ENCODE data around the gene ZNF304. TPM values are rescaled to one million over a fixed set of nuclear protein-coding genes. Genes with fewer than 3 reads are reported as not detected.

The ZNF304 gene
- total and polyA plus RNA-seq, 9 of the 15 experiments (the other 6 are each of a cell fraction or from before 2014, with no cell fraction given): 0.82 to 5.5 (median 3.6) TPM

- TF ChIP-seq, protein P1, sequence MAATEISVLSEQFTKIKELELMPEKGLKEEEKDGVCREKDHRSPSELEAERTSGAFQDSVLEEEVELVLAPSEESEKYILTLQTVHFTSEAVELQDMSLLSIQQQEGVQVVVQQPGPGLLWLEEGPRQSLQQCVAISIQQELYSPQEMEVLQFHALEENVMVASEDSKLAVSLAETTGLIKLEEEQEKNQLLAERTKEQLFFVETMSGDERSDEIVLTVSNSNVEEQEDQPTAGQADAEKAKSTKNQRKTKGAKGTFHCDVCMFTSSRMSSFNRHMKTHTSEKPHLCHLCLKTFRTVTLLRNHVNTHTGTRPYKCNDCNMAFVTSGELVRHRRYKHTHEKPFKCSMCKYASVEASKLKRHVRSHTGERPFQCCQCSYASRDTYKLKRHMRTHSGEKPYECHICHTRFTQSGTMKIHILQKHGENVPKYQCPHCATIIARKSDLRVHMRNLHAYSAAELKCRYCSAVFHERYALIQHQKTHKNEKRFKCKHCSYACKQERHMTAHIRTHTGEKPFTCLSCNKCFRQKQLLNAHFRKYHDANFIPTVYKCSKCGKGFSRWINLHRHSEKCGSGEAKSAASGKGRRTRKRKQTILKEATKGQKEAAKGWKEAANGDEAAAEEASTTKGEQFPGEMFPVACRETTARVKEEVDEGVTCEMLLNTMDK (IDR thresholded peaks at IDR 0.05; ENCODE audit: borderline replicate concordance, insufficient read depth, low read depth, low read length, poor library complexity, severe bottlenecking): no peak
- no peak for TF ChIP-seq EP300 (IDR thresholded peaks at IDR 0.05; ENCODE audit: low read length)
- TF ChIP-seq CEBPG (CRISPR knock-in tag; IDR thresholded peaks at IDR 0.05): no peak
- TF ChIP-seq CEBPG (tag; conservative IDR thresholded peaks at IDR 0.05 in 1 of 2, IDR thresholded peaks at IDR 0.05 in 1 of 2): no peak
- no peak for TF ChIP-seq ZNF551 (CRISPR knock-in tag; IDR thresholded peaks at IDR 0.05)
- no peak for TF ChIP-seq BCLAF1 (IDR thresholded peaks at IDR 0.05; ENCODE audit: borderline replicate concordance in 1 of 2, control insufficient read depth in 1 of 2, low read depth in 2 of 2, low read length in 1 of 2)
- TF ChIP-seq NR2C2 (CRISPR knock-in tag; IDR thresholded peaks at IDR 0.05): no peak
- TF ChIP-seq NR2C2 (tag; IDR thresholded peaks at IDR 0.05): peak; percentile 65
- TF ChIP-seq, protein P2, sequence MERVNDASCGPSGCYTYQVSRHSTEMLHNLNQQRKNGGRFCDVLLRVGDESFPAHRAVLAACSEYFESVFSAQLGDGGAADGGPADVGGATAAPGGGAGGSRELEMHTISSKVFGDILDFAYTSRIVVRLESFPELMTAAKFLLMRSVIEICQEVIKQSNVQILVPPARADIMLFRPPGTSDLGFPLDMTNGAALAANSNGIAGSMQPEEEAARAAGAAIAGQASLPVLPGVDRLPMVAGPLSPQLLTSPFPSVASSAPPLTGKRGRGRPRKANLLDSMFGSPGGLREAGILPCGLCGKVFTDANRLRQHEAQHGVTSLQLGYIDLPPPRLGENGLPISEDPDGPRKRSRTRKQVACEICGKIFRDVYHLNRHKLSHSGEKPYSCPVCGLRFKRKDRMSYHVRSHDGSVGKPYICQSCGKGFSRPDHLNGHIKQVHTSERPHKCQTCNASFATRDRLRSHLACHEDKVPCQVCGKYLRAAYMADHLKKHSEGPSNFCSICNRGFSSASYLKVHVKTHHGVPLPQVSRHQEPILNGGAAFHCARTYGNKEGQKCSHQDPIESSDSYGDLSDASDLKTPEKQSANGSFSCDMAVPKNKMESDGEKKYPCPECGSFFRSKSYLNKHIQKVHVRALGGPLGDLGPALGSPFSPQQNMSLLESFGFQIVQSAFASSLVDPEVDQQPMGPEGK (CRISPR knock-in tag; IDR thresholded peaks at IDR 0.05; ENCODE audit: borderline replicate concordance): no peak
- TF ChIP-seq ZNF76 (CRISPR knock-in tag; IDR thresholded peaks at IDR 0.05; ENCODE audit: borderline replicate concordance): no peak
- TF ChIP-seq ZNF347 (CRISPR knock-in tag; IDR thresholded peaks at IDR 0.05; ENCODE audit: low read depth): no peak
- no peak for TF ChIP-seq FOXM1 (IDR thresholded peaks at IDR 0.05; ENCODE audit: low read depth)
- no peak for TF ChIP-seq FOXM1 (CRISPR knock-in tag; IDR thresholded peaks at IDR 0.05; ENCODE audit: low read depth)
- TF ChIP-seq POU5F1 (IDR thresholded peaks at IDR 0.05; ENCODE audit: borderline replicate concordance, low read depth, low read length, partially characterized antibody): no peak
- TF ChIP-seq ZNF134 (CRISPR knock-in tag; conservative IDR thresholded peaks at IDR 0.05): no peak
Observed at GRCh38 chr19:57350877-57351805, at the start of gene ZNF304 (continued).
